Stimulated activated CD8-positive, alpha-beta memory T cell treated with anti-CD3 and anti-CD28 coated beads, Interleukin-15, amount 100 ng/mL, for 4 hours (primary cell): ENCODE measurements around the gene C13orf42.
"Not testable (repeated sequence)": the region's sequence is repeated elsewhere in the genome, so short reads cannot be mapped to it uniquely, and the experiment has no call there.

Experiments
- DNase-seq, 2 donors: peaks; one replicate each; pipeline ENCODE4 v3.0.0-alpha.2; 2020; ENCODE audit warnings: low read depth in 2 of 2

Gene C13orf42

DNA sequence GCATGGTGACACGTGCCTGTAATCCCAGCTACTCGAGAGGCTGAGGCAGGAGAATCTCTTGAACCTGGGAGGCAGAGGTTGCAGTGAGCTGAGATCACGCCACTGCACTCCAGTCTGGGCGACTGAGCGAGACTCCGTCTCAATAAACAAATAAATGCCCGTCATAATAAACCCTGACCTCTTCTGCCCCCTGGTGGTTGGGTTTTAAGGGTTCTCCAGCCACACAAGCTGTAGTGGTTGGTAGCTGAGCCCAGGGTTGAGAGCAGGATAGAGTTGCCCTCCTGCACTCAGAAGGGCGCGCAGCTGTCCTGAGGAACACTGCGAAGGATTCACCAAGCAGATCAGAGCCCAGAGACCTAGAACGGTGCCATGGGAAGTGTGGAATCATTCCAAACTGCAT is 9.8 kb upstream of the C13orf42 start:
- not testable (repeated sequence) for DNase-seq

DNA sequence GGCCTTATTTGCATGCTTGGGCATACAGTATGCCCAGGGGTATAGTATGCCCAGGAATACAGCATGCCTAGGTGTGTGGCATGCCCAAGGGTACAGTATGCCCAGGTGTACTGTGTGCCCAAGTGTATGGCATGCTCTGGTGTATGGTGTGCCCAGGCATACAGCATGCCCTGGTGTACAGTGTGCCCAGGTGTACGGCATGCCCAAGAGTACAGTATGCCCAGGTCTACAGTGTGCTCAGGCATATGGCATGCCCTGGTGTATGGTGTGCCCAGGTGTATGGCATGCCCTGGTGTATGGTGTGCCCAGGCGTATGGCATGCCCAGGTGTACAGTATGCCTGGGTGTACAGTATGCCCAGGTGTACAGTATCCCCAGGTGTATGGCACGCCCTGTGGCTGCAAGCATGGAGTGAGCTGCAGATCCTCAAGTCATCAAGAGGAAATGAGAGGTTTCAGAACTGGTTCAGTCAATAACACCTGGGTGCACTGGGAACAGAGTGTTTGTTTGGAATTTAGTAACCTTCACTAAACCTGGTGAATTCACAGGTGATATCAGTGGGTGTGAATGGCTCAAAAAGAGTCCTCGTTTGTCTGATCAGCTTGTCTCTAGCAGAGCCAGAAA is 7.8 kb upstream of the C13orf42 start:
- DNase-seq: no peak

DNA sequence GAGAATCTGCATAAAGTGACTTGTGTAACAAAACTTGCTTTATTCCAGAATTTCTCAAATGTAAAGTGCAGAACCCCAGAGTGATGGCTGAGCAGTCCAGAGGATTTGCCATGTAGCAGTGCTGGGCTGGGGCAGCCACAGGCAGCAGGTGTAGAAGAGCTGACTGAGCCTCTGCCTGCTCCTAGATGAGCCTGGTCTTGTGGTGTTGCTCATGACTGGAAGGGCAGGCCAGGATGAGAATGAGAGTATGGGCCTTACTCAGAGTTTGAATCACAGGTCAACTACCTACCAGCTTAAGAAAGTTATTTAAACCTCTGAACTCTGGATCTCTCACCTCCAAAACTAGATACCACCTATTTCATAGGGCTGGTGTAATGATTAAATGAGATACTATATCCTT is 2.9 kb upstream of the C13orf42 start:
- no peak for DNase-seq

DNA sequence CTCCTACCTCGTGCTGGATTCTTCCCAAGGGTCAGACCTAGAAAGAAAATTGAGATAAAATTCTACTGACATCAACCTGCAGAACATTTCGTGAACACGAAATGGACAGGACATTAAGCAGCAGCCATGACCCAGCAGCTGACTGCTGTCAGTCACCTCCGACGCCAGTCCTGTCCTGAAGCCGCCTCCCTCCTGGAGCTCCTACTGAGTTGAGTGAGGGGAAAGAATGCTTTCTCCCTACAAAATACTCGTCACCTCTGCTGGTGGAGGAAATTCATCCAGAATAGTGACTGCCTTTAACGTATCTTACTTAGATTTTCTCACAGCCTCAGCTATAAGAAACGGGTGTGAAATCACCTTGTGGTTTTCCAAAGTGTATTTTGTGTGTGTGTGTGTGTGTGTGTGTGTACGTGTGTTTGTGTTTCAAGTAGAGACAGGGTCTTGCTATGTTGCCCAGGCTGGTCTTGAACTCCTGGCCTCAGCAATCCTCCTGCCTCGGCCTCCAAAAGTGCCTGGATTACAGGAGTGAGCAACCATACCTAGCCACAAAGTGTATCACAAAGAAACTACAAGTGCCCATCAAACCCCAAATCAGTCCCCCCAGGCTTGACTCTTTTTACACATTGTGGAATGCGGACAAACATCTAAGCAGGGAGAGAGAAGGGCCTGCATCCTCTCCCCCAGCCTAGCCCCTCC is 2.3 kb upstream of the C13orf42 start:
- DNase-seq: no peak

DNA sequence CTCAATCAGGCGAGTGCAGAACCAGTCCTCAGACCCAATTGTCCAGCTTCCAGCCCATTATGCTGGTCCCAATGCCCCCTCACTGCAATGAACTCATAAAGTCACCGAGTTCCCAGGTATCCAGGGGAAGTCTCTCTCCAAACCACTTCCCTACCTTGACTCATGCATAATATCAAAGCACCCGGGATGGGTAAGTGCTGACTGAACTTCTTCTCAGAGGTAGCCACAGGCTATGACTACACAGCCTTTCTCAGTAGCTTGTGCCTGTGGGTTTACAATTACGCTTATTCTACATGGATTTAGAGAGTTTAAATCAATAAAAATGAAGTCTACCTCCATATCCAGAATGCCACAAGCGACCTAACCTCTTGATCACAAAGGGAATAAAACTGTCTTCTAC is 1.7 kb upstream of the C13orf42 start:
- no peak for DNase-seq

DNA sequence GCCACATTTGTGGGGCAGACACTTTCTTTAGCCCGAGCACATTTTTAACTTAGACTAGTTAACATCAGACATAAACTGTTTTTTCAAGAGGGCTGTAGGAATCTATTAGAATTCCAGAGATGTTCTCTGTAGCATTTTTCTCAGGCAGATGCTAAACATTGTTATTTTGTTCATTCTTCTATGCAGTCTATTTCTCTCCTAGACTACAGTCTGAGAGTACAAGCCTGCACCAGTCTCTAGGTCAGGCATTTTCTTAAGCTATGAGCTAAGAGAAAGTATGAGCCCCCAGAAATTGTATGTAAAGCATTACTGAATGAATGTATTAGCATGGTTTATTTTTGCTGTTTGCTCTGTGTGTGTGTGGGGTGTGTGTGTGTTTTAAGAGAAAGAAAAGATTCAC is 923 bp upstream of the C13orf42 start:
- no peak for DNase-seq

DNA sequence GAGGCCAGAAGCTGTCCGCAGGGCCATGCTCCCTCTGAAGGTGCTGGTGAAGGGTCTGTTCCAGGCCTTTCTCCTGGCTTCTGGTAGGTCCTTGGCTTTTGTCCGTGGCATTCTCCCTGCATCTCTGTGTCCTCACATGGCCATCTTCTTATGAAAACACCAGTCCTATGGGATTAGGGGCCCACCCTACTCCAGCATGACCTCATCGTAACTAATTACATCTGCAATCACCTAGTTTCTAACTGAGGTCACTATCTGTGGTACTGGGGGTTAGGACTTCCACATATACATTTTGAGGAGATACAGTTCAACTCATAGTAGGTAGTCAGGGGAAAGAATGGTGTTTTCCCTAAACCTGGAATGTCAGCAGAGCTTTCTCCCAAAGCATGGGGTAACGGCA is 3.1 kb downstream of the C13orf42 start:
- no peak for DNase-seq

DNA sequence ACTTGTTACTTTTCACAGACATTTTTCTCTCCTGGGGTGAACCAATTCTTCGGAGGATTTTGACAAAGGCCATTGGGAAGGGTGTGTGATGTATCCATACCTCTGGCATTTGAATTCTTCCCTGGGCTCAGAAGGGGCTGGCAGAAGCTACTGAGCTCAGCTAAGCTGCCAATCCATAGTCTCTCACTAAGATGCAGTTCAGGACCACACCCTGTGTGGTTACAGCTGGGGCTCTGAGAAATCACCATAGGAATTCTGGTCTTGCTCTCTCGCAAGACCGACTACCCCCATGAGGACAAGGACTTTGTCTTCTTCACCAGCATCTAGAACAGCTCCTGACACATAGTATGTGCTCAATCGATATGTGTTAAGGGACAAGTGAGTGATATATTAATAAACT is 6.0 kb downstream of the C13orf42 start:
- DNase-seq: no peak

DNA sequence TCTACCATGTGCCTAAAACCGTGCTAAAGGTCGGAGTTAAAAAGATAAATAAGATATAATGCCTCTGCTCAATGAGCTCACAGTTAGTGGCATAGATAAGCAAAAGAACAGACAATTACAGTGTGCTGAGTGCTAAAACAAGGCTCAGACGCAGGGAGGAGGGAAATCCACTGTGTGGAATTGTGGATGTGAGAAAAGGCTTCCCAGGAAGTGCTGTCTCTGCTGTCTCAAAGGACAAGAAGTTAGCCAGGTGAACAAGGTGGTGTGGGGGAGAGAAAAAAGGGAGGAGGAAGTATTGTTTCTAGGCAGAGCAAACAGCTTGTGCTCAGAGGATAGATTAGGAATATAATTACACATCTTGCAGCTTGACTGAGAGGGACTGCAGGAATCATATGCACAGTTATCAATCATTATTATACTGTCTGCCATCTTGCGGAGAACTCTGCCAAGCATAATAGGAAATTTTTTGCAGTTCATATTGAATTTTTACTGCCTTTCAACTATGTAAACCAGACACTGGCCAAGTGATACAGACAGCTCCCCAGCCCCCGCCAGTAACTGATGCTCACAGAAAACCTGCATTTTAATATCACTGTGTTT is 9.3 kb downstream of the C13orf42 start:
- no peak for DNase-seq

DNA sequence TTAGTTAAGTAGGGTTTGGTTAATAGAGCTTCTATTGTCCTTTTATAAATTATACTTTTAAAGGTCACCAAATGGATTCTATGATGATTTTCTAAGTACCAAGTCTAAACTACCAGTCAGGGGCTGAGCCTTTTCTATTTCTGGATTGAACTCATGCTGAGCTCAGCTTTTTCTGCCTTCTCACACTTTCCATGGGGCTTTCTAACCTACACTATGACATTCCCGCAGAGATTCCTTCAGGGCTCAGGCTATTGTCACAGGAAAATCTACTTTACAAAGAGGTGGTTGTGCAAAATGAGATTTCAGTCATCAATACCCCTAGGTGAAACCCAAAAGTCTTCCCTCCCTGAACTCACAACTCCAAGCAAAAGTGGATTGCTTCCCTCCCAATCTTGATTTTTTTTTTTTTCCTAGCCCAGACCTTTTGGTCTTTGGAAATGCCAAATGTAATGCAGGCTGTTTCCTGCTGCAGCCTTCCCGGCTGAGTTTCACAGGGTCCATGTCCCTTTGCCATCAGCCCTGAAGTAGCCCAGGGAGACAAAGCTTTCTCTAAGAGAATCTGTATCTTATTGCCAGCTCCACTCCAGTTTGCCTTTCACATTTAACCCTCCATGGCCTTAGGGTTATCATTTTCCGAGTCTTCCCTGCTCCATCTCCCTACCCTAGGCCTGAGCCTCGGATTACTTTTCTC is 13.6 kb downstream of the C13orf42 start:
- DNase-seq: no peak

DNA sequence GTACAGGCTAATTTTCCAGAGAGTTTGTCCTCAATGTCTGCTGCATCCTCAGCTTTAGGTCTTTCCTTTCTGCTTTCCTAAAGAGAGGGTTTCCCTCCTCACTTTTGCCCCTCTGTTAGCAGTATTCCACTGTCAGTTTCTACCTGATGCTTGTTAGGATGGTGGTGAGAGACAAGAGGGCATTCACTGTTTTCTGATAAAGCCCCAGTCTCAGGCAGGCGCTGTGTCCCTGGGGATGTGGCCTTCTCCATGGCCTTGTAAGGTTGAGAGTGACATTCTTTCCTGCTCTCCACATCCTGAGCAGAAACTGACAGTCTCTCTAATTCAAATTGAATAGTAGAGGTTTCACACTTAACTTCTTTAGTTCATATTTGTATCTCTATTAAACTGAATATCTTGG is 14.9 kb downstream of the C13orf42 start:
- no peak for DNase-seq

DNA sequence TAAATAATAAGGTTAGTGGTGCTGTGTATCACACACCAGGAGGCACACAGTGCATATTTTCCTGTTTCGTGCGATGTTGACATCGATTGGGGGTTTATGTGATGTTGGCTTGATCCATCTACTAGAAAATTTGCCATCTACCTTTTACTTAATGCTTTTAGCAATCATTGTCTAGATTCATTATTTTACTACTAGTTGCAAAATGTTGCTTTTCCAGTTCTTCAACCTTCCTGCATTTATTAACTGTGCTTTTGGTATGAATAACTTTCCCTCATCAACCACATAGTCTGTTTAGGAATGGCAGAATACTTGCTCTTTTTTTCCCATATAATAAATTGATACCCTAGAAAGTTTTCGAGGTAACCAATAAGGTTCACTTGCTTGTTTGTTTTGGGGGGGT is 17.5 kb downstream of the C13orf42 start:
- no peak for DNase-seq

DNA sequence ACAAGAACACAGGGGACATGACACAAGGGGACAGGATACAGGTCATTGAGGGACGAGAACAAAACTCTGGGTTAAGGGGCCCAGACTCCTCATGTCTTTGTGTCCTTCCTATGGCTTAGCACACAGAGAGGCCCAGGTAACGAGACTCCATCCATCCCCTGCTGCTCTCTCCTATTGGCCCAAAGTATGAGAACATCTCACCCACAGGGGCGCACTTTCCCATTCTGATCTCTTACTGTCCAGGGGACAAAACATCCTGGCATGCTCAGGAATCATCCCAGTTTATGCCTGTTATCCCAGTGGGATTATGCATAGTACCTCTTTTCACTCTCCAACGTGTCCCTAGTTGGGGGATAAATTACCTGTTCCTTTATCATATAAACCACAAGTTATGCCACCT is 19.2 kb downstream of the C13orf42 start:
- DNase-seq: no peak

DNA sequence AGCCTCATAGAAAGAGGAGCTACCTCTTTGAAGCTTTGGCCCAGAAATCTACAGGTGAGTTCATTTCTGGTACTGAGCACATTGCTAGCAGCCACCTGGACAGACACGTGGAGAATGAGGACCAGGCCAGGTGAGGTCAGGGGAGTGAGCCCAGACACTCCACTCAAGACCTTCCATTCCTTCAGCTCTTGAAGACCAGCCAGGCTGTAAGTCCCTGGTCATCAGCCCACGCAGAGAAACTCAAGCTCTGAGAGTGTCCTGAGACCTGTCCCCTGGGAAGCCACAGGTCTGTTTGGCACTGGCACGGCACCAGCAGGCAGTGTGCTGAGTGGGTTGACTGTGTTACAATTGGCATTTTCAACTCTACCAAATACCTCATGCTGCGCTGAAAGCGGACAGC is 27.4 kb downstream of the C13orf42 start:
- no peak for DNase-seq

DNA sequence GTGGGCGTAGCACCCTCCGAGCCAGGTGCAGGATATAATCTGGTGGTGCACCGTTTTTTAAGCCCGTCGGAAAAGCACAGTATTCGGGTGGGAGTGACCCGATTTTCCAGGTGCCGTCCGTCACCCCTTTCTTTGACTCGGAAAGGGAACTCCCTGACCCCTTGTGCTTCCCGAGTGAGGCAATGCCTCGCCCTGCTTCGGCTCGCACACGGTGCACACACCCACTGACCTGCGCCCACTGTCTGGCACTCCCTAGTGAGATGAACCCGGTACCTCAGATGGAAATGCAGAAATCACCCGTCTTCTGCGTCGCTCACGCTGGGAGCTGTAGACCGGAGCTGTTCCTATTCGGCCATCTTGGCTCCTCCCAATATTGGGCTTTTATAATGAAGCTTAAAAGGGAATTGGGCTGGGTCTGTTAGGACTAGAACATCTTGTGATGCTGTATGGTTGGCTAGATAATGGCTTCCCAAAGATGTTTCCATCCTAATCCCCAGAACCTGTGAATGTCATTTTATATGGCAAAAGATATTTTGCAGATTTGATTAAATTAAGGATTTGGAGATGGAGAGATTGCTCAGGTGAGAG is 30.5 kb downstream of the C13orf42 start:
- not testable (repeated sequence) for DNase-seq

DNA sequence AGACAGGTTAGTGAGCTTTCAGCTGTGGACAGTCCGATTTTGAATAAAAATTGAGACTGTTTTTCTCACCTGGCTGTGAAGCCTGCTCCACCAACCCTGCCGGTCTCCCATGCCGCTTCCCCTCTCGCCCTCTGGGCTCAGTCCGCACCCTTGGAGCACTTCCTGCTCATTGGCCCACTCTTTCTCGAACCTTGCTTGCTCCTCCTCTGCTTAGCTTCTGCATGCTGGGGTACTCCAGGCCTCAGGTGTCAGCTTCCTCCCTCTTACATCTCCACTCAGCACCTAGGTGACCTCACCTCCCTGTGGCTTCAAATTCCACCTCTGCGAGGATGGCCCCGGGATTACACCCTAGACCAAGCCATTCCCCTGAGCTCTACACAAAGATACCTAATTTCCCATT is 39.6 kb downstream of the C13orf42 start:
- no peak for DNase-seq

DNA sequence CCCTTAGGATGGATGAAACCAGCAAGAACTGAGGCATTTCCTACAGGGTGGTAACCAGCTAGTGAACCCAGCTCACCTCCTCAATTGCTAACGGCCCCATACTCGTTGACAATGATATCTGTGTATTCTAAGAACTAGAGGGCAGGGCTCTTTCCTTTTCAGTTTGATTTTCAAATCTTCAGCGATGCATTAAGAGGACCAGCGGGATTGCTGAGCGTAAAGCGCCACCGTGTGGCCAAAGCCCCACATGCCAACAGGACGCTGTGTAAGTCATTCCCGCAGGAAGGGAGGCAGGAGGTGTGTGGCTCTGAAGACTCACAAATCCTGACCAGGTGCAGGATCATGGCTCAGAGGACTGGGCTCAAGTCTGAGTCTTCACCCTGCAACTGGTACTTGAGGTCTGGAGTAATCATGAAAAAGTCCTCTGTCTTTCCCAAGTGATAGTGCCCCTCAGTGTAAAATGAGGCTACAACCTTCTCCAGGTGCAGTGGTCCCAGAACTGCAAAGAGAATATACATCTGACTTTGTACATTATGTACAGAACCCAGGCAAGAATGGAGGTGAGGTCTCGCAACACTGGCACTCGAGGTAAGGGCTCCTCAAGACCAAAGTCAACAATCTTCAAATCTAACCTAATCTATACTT is 40.9 kb downstream of the C13orf42 start:
- DNase-seq: peak; percentile 41 to 47

DNA sequence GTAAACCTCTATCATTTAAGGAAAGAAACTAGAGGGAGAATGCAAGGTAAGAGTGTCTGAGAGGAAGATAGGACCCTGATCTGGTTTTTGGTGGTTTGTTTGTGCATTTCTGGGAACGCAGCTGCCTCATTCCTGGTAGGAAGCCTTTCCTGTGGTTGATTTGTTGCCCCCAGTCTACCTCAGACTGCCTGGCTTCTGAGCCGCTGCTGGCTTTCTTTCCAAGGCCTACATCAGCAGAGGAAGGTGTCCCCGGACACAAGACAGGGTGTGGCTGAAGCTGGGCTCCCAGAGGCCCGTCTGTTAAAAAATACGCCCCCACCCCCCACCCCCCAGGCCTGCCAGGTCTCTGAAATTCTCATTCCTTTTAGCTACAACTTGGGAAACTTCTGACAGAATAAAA is 42.6 kb downstream of the C13orf42 start:
- no peak for DNase-seq

DNA sequence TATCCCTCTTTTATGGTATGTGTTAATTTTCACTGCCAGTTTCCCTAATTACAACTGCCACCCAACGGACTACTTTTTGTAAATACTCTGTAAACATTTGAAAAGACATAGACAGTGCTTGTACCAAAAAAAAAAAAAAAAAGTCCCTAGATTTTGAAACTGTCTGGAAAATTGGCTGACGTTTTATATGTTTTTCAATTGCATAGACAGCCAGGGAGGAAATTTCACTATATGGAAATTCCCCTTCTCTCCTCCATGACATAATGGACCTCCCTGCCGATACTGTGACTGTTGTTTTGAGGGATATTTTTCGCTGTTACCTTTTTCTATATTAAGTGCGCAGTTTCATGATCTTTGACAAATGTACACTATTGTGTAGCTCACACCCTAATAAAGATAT is 43.4 kb downstream of the C13orf42 start:
- no peak for DNase-seq

DNA sequence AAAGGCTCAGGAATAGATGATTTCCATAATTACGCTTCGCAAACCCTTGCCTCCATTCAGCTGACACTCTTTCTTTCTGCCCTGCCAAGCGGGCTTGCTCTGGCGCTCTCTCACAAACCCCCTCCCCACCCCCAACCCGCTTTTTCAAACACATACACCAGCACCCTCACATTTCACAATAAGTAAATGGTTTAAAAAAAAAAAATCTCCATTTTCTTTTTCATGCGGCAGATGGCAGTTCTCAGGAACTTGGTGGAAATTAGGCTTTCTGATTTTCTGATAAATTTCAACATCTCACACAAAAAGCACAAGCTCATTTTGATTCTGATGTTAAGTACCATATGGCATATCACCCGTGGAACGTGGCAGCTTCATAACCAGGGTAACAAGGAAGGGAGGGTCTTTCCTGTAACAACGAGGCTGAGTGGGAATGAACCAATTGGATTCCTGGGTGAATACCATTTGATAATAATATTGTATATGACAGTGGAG is 43.8 kb downstream of the C13orf42 start:
- DNase-seq: no peak

DNA sequence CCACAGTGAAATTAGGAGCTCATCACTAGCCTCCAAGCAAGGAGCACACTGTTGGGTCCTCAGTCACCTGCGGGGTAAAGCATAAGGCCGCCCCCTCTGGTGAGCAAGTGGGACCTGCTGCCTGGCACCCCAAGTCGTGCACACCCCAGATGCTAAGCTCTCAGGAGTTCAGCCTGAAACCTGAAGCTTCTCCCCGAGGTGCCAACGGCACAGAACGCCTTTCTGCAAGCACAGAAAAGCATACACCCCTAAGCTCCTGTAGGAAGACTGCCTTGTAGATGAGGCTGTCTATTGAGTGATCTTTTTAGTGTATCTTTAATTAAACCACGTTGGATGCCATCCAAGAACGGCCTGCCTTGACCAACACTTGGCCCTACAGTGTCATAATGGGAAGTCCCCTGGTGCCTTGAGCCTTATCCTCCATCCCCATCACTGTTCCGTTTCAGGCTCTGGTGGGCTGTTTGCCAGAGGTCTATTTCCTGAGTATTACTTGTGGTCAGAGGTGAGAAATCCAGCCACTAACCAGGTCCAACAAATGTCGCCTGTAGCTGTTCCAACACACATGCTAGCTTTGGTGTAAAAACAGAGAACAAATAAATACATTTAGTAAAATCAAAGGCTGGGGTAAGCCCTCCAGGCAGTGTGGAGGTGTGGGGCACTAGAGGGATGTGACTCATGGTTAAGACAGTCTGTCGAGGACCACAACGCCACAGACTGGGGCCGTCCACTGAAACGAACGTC is 44.8 kb downstream of the C13orf42 start:
- no peak for DNase-seq
